HG03460 (cell line): Measurements from ENCODE around the gene STAT5B.
"Not testable (repeated sequence)": the region's sequence is repeated elsewhere in the genome, so short reads cannot be mapped to it uniquely, and the experiment has no call there.

ENCODE experiments used
- ATAC-seq: cut with Tn5 transposase; IDR thresholded peaks from one replicate; pipeline ENCODE4 v1.9.1; 2021; ENCODE audit not compliant: unreplicated experiment

Gene STAT5B

GRCh38 chr17:42276359-42276608, at the start of gene STAT5B:
Gene STAT5B (minus strand): TSS chr17:42276391. CDS start chr17:42232127, 44,264 bp downstream.
- peak; percentile 61 for ATAC-seq

- no peak for ATAC-seq
These were observed 48.8 kb upstream of the STAT5B start for GRCh38 chr17:42325026-42325425.

GRCh38 chr17:42323268-42323773, 47.1 kb upstream of the STAT5B start:
- no peak for ATAC-seq

GRCh38 chr17:42322382-42323267, 46.4 kb upstream of the STAT5B start:
- no peak for ATAC-seq

- no peak for ATAC-seq
These were observed 45.4 kb upstream of the STAT5B start for GRCh38 chr17:42321555-42321954.

- not testable (repeated sequence) for ATAC-seq
These were observed 41.8 kb upstream of the STAT5B start for GRCh38 chr17:42317967-42318366.

GRCh38 chr17:42317266-42317845, 41.2 kb upstream of the STAT5B start:
- ATAC-seq, result no peak

GRCh38 chr17:42316755-42317154, 40.6 kb upstream of the STAT5B start:
- ATAC-seq, result no peak

- no peak for ATAC-seq
These were observed 39.4 kb upstream of the STAT5B start for GRCh38 chr17:42315402-42316156.

- no peak for ATAC-seq
These were observed 37.8 kb upstream of the STAT5B start for GRCh38 chr17:42313773-42314566.

- no peak for ATAC-seq
These were observed 37.2 kb upstream of the STAT5B start for GRCh38 chr17:42313389-42313772.

GRCh38 chr17:42312285-42313130, 36.3 kb upstream of the STAT5B start:
- ATAC-seq, result no peak

- ATAC-seq, result no peak
These were observed 35.8 kb upstream of the STAT5B start for GRCh38 chr17:42312035-42312284.

GRCh38 chr17:42311240-42312034, 35.2 kb upstream of the STAT5B start:
- no peak for ATAC-seq

GRCh38 chr17:42310787-42311215, 34.6 kb upstream of the STAT5B start:
- ATAC-seq, result no peak

GRCh38 chr17:42309986-42310786, 34.0 kb upstream of the STAT5B start:
- no peak for ATAC-seq

GRCh38 chr17:42309142-42309541, 33.0 kb upstream of the STAT5B start:
- no peak for ATAC-seq

- ATAC-seq, result no peak
These were observed 32.3 kb upstream of the STAT5B start for GRCh38 chr17:42308446-42308845.
